ENCODE data around the gene RNF141. TPM values are rescaled to one million over a fixed set of nuclear protein-coding genes. Genes with fewer than 3 reads are reported as not detected.

Gene RNF141
- total and polyA plus RNA-seq, 5 donors from 2014 or later: 7.8 to 22.5 (median 17.8) TPM

DNA sequence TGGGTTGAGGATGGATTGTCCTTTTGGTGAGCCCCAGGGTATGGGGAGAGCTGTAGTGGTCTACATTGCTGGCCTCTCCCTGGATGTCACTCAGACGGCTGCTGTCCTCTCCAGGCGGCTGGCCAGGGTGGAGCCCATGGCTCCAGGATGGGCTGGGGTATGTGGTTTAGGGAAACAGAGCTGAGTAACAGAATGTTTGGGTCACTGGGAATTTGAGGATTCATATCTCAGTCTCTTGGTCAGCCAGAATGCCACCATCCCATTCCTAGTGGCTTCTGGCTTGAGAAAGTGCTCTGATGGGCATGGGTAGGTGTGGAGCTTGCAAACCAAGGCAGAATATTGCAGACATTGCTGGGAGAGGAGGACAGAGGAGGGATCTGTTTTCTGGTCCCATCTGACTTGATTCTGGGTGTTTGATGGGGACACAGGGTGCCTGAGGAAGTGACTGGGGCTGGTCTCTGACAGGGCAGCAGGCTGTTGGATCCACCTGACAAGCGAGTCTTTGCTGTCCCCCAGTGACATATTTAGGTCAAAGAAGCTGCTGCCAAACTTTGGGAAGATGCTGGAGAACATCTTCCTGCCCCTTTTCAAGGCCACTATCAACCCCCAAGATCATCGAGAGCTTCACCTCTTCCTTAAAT, 44.6 kb downstream of the RNF141 start:
- Histone ChIP-seq H3K4me3 (ENCODE audit: low read depth, low read length) (no peak overlapping the region), H3K27me3 (ENCODE audit: control insufficient read depth, insufficient read depth, low read length) (no peaks in the 10 kb centered on the region), H3K4me1 (ENCODE audit: control insufficient read depth, insufficient read depth, low read length, poor library complexity, severe bottlenecking) (no peaks in the 10 kb centered on the region), H3K27ac (ENCODE audit: insufficient read depth, low read length, poor library complexity, severe bottlenecking) (no peak overlapping the region), H3K9me3 (ENCODE audit: control insufficient read depth in 2 of 2, low read length in 2 of 2) (no peaks in the 10 kb centered on the region), H3K36me3 (ENCODE audit: control insufficient read depth, insufficient read depth, low read length) (peaks cover 85% of the 10 kb centered on the region)
- peaks cover 53% of the 10 kb centered on the region for H3K36me3 Mint-ChIP-seq
- H3K27ac Mint-ChIP-seq: peak overlapping the region in 1 of 3 donors; percentile 74
- no peak overlapping the region for H3K4me3 Mint-ChIP-seq
- H3K9me3 Mint-ChIP-seq: peaks cover 0 to 2% (median 0%) of the 10 kb centered on the region in 7 donors
- DNase-seq (no peak), ATAC-seq (ENCODE audit: low read depth in 2 of 2) (no peak)
- no peaks in the 10 kb centered on the region for H3K27me3 Mint-ChIP-seq
- H3K4me1 Mint-ChIP-seq: peaks cover 0 to 6% (median 3%) of the 10 kb centered on the region in 4 donors

GRCh38 chr11:10495464-10495786, 45.6 kb downstream of the RNF141 start:
- Histone ChIP-seq H3K27ac (ENCODE audit: insufficient read depth, low read length, poor library complexity, severe bottlenecking) (no peak overlapping the region), H3K4me1 (ENCODE audit: control insufficient read depth, insufficient read depth, low read length, poor library complexity, severe bottlenecking) (no peaks in the 10 kb centered on the region), H3K4me3 (ENCODE audit: low read depth, low read length) (no peak overlapping the region), H3K27me3 (ENCODE audit: control insufficient read depth, insufficient read depth, low read length) (no peaks in the 10 kb centered on the region), H3K36me3 (ENCODE audit: control insufficient read depth, insufficient read depth, low read length) (peaks cover 86% of the 10 kb centered on the region), H3K9me3 (ENCODE audit: control insufficient read depth in 2 of 2, low read length in 2 of 2) (no peaks in the 10 kb centered on the region)
- H3K4me3 Mint-ChIP-seq: no peak overlapping the region
- H3K27ac Mint-ChIP-seq: no peak overlapping the region
- H3K27me3 Mint-ChIP-seq: no peaks in the 10 kb centered on the region
- ATAC-seq (ENCODE audit: low read depth in 2 of 2): no peak
- no peak for DNase-seq
- peaks cover 0 to 7% (median 4%) of the 10 kb centered on the region in 4 donors for H3K4me1 Mint-ChIP-seq
- peaks cover 0 to 2% (median 0%) of the 10 kb centered on the region in 7 donors for H3K9me3 Mint-ChIP-seq
- peaks cover 54% of the 10 kb centered on the region for H3K36me3 Mint-ChIP-seq

DNA sequence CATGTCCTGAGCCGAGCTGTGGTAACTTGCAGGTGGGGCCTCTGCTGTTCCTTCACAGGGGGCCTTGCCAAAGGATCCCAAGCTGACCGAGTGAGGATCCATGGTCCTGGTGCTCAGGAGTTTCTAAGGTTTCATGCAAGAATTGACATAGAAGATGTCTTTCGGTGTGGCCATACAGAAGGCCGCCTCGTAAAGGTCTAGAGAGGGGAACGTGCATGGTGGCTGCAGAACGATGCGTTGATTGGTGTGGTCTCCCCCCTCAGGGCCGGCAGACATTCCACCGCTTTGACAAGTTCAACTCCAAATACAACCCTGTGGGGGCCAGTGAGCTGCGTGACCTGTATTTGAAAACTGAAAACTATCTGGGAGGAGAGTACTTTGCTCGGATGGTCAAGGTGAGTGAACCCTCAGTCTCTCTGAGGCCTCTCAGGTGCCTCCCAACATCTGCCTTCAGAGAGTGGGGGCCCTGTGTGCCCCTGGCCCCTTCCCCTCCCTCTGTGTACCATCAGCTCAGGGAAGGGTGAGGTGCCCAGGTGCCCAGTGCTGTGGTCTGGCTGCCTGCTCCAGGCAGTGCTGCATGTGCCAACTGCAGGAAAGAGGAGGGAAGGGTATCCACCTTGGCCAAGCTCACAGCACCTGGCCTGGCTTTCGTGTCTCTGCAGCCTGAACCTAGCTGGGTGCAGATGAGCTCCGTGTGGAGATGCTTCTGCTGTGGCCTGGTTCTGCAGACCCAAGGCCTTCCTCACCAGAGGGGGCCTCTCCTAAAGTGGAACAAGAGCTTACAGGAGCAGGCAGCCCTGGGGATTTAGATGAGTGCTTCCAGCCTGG, 46.1 kb downstream of the RNF141 start:
- ATAC-seq (ENCODE audit: low read depth in 2 of 2): peak in 1 of 2 donors; percentile 16
- H3K9me3 Mint-ChIP-seq: peaks cover 0 to 2% (median 0%) of the 10 kb centered on the region in 7 donors
- no peaks in the 10 kb centered on the region for H3K9me3 ChIP-seq (ENCODE audit: control insufficient read depth in 2 of 2, low read length in 2 of 2)
- H3K27ac Mint-ChIP-seq: peak overlapping the region in 2 of 3 donors; percentile 12 to 73
- H3K27ac ChIP-seq (ENCODE audit: insufficient read depth, low read length, poor library complexity, severe bottlenecking): no peak overlapping the region
- H3K4me3 ChIP-seq (ENCODE audit: low read depth, low read length): no peak overlapping the region
- DNase-seq: no peak
- H3K27me3 ChIP-seq (ENCODE audit: control insufficient read depth, insufficient read depth, low read length): no peaks in the 10 kb centered on the region
- H3K4me1 ChIP-seq (ENCODE audit: control insufficient read depth, insufficient read depth, low read length, poor library complexity, severe bottlenecking): no peaks in the 10 kb centered on the region
- no peak overlapping the region for H3K4me3 Mint-ChIP-seq
- peaks cover 0 to 9% (median 4%) of the 10 kb centered on the region in 4 donors for H3K4me1 Mint-ChIP-seq
- peaks cover 85% of the 10 kb centered on the region for H3K36me3 ChIP-seq (ENCODE audit: control insufficient read depth, insufficient read depth, low read length)
- peaks cover 56% of the 10 kb centered on the region for H3K36me3 Mint-ChIP-seq
- no peaks in the 10 kb centered on the region for H3K27me3 Mint-ChIP-seq

- Histone ChIP-seq H3K36me3 (ENCODE audit: control insufficient read depth, insufficient read depth, low read length) (peaks cover 77% of the 10 kb centered on the region), H3K4me1 (ENCODE audit: control insufficient read depth, insufficient read depth, low read length, poor library complexity, severe bottlenecking) (peaks cover 9% of the 10 kb centered on the region), H3K27me3 (ENCODE audit: control insufficient read depth, insufficient read depth, low read length) (no peaks in the 10 kb centered on the region), H3K4me3 (ENCODE audit: low read depth, low read length) (no peak overlapping the region), H3K27ac (ENCODE audit: insufficient read depth, low read length, poor library complexity, severe bottlenecking) (no peak overlapping the region), H3K9me3 (ENCODE audit: control insufficient read depth in 2 of 2, low read length in 2 of 2) (no peaks in the 10 kb centered on the region)
- peaks cover 0 to 12% (median 10%) of the 10 kb centered on the region in 4 donors for H3K4me1 Mint-ChIP-seq
- DNase-seq (no peak), ATAC-seq (ENCODE audit: low read depth in 2 of 2) (no peak)
- peaks cover 55% of the 10 kb centered on the region for H3K36me3 Mint-ChIP-seq
- peaks cover 0 to 2% (median 0%) of the 10 kb centered on the region in 7 donors for H3K9me3 Mint-ChIP-seq
- H3K4me3 Mint-ChIP-seq: no peak overlapping the region
- no peak overlapping the region for H3K27ac Mint-ChIP-seq
- H3K27me3 Mint-ChIP-seq: no peaks in the 10 kb centered on the region
Measured at GRCh38 chr11:10493041-10493663, 47.8 kb downstream of the RNF141 start.

DNA sequence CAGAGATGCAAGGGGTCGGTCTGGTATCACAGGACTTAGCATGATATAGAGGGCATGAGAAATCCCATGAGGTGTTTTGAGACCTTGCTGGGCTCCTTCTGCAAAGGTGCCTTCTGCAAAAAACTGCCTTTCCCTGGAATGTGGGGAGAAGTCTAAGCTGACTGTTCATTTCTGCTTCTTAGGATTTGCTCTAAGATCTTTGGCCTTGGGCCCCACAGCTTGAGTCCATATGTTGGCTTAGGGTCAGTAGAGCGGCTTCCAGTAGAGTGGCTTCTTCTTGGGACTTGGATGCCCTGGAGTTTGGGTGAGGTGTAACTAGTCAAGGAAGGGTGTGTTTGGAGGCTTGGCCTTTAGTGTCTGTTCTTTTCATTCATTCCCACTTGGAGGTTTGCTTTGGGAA, 48.9 kb downstream of the RNF141 start:
- Mint-ChIP-seq H3K27me3 (no peaks in the 10 kb centered on the region), H3K9me3 (peaks cover 0 to 2% (median 0%) of the 10 kb centered on the region in 7 donors), H3K4me1 (peaks cover 0 to 22% (median 11%) of the 10 kb centered on the region in 4 donors), H3K4me3 (no peak overlapping the region), H3K36me3 (peaks cover 59% of the 10 kb centered on the region), H3K27ac (peak overlapping the region in 1 of 3 donors; percentile 10)
- ATAC-seq (ENCODE audit: low read depth in 2 of 2): no peak
- peaks cover 71% of the 10 kb centered on the region for H3K36me3 ChIP-seq (ENCODE audit: control insufficient read depth, insufficient read depth, low read length)
- no peak for DNase-seq
- no peaks in the 10 kb centered on the region for H3K9me3 ChIP-seq (ENCODE audit: control insufficient read depth in 2 of 2, low read length in 2 of 2)
- H3K27me3 ChIP-seq (ENCODE audit: control insufficient read depth, insufficient read depth, low read length): no peaks in the 10 kb centered on the region
- H3K4me3 ChIP-seq (ENCODE audit: low read depth, low read length): no peak overlapping the region
- H3K4me1 ChIP-seq (ENCODE audit: control insufficient read depth, insufficient read depth, low read length, poor library complexity, severe bottlenecking): peaks cover 12% of the 10 kb centered on the region
- no peak overlapping the region for H3K27ac ChIP-seq (ENCODE audit: insufficient read depth, low read length, poor library complexity, severe bottlenecking)

GRCh38 chr11:10490398-10491241, 50.4 kb downstream of the RNF141 start:
- Histone ChIP-seq H3K27ac (ENCODE audit: insufficient read depth, low read length, poor library complexity, severe bottlenecking) (peak overlapping the region; percentile 7), H3K4me1 (ENCODE audit: control insufficient read depth, insufficient read depth, low read length, poor library complexity, severe bottlenecking) (peaks cover 12% of the 10 kb centered on the region)

DNA sequence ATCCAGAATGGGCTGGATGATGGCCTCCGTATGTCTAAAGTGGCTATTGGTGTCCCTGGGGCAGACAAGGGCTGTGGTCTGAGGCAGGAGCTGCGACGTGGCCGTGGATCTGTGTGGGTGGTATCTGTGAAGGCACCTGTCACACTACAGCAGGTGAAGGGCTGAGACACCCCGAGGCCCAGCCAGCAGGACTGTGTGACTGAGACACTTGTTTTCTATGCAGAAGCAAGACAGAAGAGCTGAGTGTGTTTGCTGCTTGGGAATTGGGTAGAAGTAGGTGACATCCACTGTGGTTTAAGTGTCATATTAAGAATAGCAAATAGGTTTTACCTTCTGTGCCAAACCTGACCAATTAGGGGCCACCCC, 51.0 kb downstream of the RNF141 start:
- Histone ChIP-seq H3K9me3 (ENCODE audit: control insufficient read depth in 2 of 2, low read length in 2 of 2) (no peaks in the 10 kb centered on the region), H3K27me3 (ENCODE audit: control insufficient read depth, insufficient read depth, low read length) (no peaks in the 10 kb centered on the region), H3K4me3 (ENCODE audit: low read depth, low read length) (no peak overlapping the region), H3K27ac (ENCODE audit: insufficient read depth, low read length, poor library complexity, severe bottlenecking) (no peak overlapping the region), H3K4me1 (ENCODE audit: control insufficient read depth, insufficient read depth, low read length, poor library complexity, severe bottlenecking) (peaks cover 12% of the 10 kb centered on the region), H3K36me3 (ENCODE audit: control insufficient read depth, insufficient read depth, low read length) (peaks cover 69% of the 10 kb centered on the region)
- Mint-ChIP-seq H3K36me3 (peaks cover 64% of the 10 kb centered on the region), H3K9me3 (peaks cover 0 to 2% (median 0%) of the 10 kb centered on the region in 7 donors), H3K27ac (peak overlapping the region in 2 of 3 donors; percentile 72 to 94), H3K4me1 (peaks cover 0 to 28% (median 15%) of the 10 kb centered on the region in 4 donors), H3K27me3 (no peaks in the 10 kb centered on the region), H3K4me3 (no peak overlapping the region)
- ATAC-seq (ENCODE audit: low read depth in 2 of 2) (no peak), DNase-seq (no peak)

More at GRCh38 chr11:10490398-10491241, 50.4 kb downstream of the RNF141 start:
- Mint-ChIP-seq H3K27ac (peak overlapping the region in 2 of 3 donors; percentile 72 to 94), H3K27me3 (no peaks in the 10 kb centered on the region), H3K9me3 (peaks cover 0 to 2% (median 0%) of the 10 kb centered on the region in 7 donors), H3K36me3 (peaks cover 64% of the 10 kb centered on the region), H3K4me1 (peaks cover 0 to 28% (median 15%) of the 10 kb centered on the region in 4 donors), H3K4me3 (no peak overlapping the region)
- H3K4me3 ChIP-seq (ENCODE audit: low read depth, low read length): no peak overlapping the region
- H3K9me3 ChIP-seq (ENCODE audit: control insufficient read depth in 2 of 2, low read length in 2 of 2): no peaks in the 10 kb centered on the region
- H3K36me3 ChIP-seq (ENCODE audit: control insufficient read depth, insufficient read depth, low read length): peaks cover 72% of the 10 kb centered on the region
- no peaks in the 10 kb centered on the region for H3K27me3 ChIP-seq (ENCODE audit: control insufficient read depth, insufficient read depth, low read length)
- DNase-seq: no peak
- no peak for ATAC-seq (ENCODE audit: low read depth in 2 of 2)
